ENCODE measurements around the gene NT5E.
"Not testable (repeated sequence)": the region's sequence is repeated elsewhere in the genome, so short reads cannot be mapped to it uniquely, and the experiment has no call there.

NT5E gene

GRCh38 chr6:85493389-85493788 lies 43.5 kb downstream of the NT5E start:
- no peak for DNase-seq (ENCODE audit: low read depth in 2 of 2)

- no peak for DNase-seq (ENCODE audit: low read depth in 2 of 2)
Observed at GRCh38 chr6:85494547-85495536, 45.0 kb downstream of the NT5E start.

- DNase-seq (ENCODE audit: low read depth in 2 of 2) = no peak
Observed at GRCh38 chr6:85496009-85496579, 46.2 kb downstream of the NT5E start.

- no peak for DNase-seq (ENCODE audit: low read depth in 2 of 2)
Observed at GRCh38 chr6:85496856-85497255, 47.0 kb downstream of the NT5E start.

GRCh38 chr6:85498596-85499258 lies 48.8 kb downstream of the NT5E start:
- no peak for DNase-seq (ENCODE audit: low read depth in 2 of 2)

GRCh38 chr6:85506441-85507093 lies 56.7 kb downstream of the NT5E start:
- no peak for DNase-seq (ENCODE audit: low read depth in 2 of 2)

GRCh38 chr6:85516168-85516567 lies 66.3 kb downstream of the NT5E start:
- no peak for DNase-seq (ENCODE audit: low read depth in 2 of 2)

GRCh38 chr6:85524281-85524680 lies 74.4 kb downstream of the NT5E start:
- not testable (repeated sequence) for DNase-seq (ENCODE audit: low read depth in 2 of 2)

GRCh38 chr6:85537055-85537494 lies 87.2 kb downstream of the NT5E start:
- DNase-seq (ENCODE audit: low read depth in 2 of 2) = no peak

- no peak for DNase-seq (ENCODE audit: low read depth in 2 of 2)
Observed at GRCh38 chr6:85544776-85545175, 94.9 kb downstream of the NT5E start.

All from stimulated activated CD4-positive, alpha-beta T cell treated with anti-CD3 and anti-CD28 coated beads, Interleukin-12 subunit alpha, Interleukin-12 subunit beta, amount 100 ng/mL, for 24 hours (primary cell).